IPS-18c (cell line): ENCODE results near the gene MAT2B.

ENCODE experiments used
- H3K4me3 ChIP-seq: 2 replicates; pipeline ENCODE4 v1.7.0; 2013; ENCODE audit warnings: low read depth, mild to moderate bottlenecking, low read length, moderate library complexity; ENCODE audit not compliant: insufficient read depth
- H3K9me3 ChIP-seq: one replicate; pipeline ENCODE4 v1.6.1; 2013; ENCODE audit warnings: mild to moderate bottlenecking, low read length, moderate library complexity; ENCODE audit not compliant: control insufficient read depth, insufficient read depth

Gene MAT2B

DNA sequence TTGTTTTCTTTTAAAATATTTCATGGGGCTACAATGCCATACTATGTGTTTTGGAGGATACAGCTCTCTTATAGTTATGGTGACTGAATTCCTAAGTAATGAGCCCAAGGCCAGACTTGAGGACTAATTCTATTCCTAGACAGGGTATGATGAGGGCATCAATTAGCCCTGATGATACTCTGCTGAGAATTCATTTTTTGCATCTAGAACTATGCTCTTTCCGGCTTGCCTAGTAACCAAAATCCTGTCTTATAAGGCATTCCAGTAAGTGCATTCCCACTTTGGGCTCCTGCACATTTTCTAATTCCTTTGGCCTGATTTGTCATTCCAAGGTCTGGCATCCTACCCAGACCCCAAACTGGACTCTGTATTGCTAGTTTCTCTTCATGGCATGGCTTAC is 62.4 kb downstream of the MAT2B start:
- Histone ChIP-seq H3K9me3 (no peaks in the 10 kb centered on the region), H3K4me3 (no peak overlapping the region)
